Epithelial cell of esophagus (primary cell): ENCODE data around the gene TANK.
"Not testable (repeated sequence)": the region's sequence is repeated elsewhere in the genome, so short reads cannot be mapped to it uniquely, and the experiment has no call there.

Experiments
- DNase-seq: peaks from one replicate; pipeline ENCODE4 v3.0.0; 2010; ENCODE audit warnings: low read depth
- H3K4me3 ChIP-seq: 2 replicates; pipeline ENCODE4 v1.5.1; 2011; ENCODE audit warnings: mild to moderate bottlenecking, low read length, control low read depth
- CTCF ChIP-seq: IDR thresholded peaks from 2 replicates; pipeline ENCODE4 v1.5.1; 2011; ENCODE audit warnings: low read depth, mild to moderate bottlenecking, low read length, control low read depth, inconsistent platforms; ENCODE audit not compliant: insufficient read depth; ENCODE audit errors: missing control alignments

The TANK gene

GRCh38 chr2:161123531-161124030 is 36.6 kb upstream of the TANK start:
- DNase-seq = peak; percentile 96
- H3K4me3 ChIP-seq = peak overlapping the region; percentile 21
- TF ChIP-seq CTCF = no peak

- DNase-seq = peak; percentile 25
- H3K4me3 ChIP-seq = no peak overlapping the region
- no peak for TF ChIP-seq CTCF
Observed at GRCh38 chr2:161124201-161124600, 36.0 kb upstream of the TANK start.

GRCh38 chr2:161128885-161129284 is 31.3 kb upstream of the TANK start:
- TF ChIP-seq CTCF = no peak
- no peak for DNase-seq

GRCh38 chr2:161130354-161130753 is 29.9 kb upstream of the TANK start:
- no peak for DNase-seq
- TF ChIP-seq CTCF = no peak
- no peak overlapping the region for H3K4me3 ChIP-seq

More at GRCh38 chr2:161128885-161129284, 31.3 kb upstream of the TANK start:
- no peak overlapping the region for H3K4me3 ChIP-seq

- no peak for TF ChIP-seq CTCF
- DNase-seq = no peak
Observed at GRCh38 chr2:161131074-161131680, 29.1 kb upstream of the TANK start.

GRCh38 chr2:161131804-161132203 is 28.4 kb upstream of the TANK start:
- no peak for TF ChIP-seq CTCF
- DNase-seq = no peak
- no peak overlapping the region for H3K4me3 ChIP-seq

More at GRCh38 chr2:161131074-161131680, 29.1 kb upstream of the TANK start:
- H3K4me3 ChIP-seq = no peak overlapping the region

- not testable (repeated sequence) for DNase-seq
Observed at GRCh38 chr2:161132384-161132783, 27.8 kb upstream of the TANK start.

More at GRCh38 chr2:161132384-161132783, 27.8 kb upstream of the TANK start:
- H3K4me3 ChIP-seq = not testable (repeated sequence)
